ENCODE data around the gene ANLN.

- TF ChIP-seq TAF1 (conservative IDR thresholded peaks at IDR 0.05) (no peak), REST (IDR thresholded peaks at IDR 0.05) (no peak), JUND (IDR thresholded peaks at IDR 0.05) (no peak), SP1 (IDR thresholded peaks at IDR 0.05) (no peak), ATF3 (IDR thresholded peaks at IDR 0.05) (no peak), FOXA2 (IDR thresholded peaks at IDR 0.05) (no peak)
- TF ChIP-seq, protein P1, sequence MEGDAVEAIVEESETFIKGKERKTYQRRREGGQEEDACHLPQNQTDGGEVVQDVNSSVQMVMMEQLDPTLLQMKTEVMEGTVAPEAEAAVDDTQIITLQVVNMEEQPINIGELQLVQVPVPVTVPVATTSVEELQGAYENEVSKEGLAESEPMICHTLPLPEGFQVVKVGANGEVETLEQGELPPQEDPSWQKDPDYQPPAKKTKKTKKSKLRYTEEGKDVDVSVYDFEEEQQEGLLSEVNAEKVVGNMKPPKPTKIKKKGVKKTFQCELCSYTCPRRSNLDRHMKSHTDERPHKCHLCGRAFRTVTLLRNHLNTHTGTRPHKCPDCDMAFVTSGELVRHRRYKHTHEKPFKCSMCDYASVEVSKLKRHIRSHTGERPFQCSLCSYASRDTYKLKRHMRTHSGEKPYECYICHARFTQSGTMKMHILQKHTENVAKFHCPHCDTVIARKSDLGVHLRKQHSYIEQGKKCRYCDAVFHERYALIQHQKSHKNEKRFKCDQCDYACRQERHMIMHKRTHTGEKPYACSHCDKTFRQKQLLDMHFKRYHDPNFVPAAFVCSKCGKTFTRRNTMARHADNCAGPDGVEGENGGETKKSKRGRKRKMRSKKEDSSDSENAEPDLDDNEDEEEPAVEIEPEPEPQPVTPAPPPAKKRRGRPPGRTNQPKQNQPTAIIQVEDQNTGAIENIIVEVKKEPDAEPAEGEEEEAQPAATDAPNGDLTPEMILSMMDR (IDR thresholded peaks at IDR 0.05; ENCODE audit: low read depth, low read length, missing input control), result no peak
Measured at GRCh38 chr7:36438211-36438610, 48.5 kb downstream of the ANLN start.

All from liver (tissue), 3 donors.